ENCODE data around the gene TUBGCP3.

The TUBGCP3 gene

DNA sequence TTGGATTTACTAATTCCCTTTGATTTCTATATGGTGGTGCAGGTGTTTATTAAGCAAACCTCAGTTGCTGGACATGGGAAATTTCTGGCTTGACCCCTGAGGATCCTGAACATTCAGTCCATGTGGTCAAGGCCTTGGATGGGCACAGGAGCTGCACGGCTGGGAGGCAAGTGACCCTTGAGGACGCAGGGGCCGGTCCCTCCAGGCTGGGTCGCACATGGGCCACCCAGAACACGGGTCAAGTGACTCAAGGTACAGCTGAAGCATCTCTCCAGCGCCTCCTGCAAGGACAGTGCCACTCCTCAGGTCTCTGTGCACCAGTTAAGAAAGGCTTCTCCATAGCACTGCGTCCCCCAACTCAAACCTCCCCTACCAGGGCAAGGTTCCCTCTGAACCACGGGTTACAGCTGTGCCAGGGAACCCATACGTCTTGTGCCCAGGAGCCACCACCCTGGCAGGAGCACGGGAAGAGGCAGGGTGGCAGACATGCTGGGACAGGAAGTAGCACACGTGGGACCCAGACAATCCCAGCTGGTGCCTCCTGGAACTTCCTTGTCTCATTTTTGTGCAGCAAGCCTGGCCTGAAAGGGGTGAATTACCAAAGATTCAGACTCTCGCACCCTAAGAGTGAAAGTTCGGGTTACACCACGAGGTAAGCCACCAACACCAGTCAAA lies 118.7 kb downstream of the TUBGCP3 start:
- DNase-seq, result no peak

DNA sequence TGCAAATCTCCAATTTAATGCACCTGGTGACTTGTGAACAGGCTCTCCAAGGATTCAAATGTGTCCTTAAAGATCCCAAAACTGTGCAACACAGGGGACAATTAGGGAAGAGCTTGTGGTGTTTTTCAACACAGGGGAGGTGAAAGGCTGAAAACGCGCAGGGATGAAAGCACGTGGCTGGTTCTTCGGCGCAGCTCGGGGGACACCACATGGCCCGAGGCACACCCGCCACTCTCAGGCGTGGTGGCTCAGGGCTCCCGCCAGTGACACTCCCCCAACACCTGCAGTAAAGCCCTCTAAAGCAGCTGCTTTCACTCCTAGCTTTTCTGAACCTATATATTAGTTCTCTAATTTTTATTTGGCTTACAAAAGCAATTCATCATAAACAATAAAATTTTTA lies 119.9 kb downstream of the TUBGCP3 start:
- DNase-seq, result no peak

DNA sequence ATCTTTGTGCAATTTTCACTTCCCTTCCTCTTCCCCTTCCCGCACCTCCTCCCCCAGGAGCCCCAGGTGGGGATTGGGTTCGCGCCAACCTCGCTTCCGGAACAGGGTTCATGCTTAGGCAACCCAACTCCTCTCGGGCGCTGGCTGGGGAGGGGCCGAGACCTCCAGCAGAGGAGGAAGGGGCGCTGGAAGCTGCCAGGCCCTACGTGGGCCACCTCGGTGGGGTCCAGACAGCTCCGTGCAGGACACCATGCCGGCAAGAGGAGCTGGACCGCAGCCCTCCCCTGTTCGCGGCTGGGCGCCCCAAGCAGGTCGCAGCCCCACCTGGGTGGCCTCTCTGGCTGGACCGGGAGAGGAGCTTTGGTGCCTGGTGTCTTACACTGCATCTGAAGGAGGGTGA lies 120.7 kb downstream of the TUBGCP3 start:
- no peak for DNase-seq

DNA sequence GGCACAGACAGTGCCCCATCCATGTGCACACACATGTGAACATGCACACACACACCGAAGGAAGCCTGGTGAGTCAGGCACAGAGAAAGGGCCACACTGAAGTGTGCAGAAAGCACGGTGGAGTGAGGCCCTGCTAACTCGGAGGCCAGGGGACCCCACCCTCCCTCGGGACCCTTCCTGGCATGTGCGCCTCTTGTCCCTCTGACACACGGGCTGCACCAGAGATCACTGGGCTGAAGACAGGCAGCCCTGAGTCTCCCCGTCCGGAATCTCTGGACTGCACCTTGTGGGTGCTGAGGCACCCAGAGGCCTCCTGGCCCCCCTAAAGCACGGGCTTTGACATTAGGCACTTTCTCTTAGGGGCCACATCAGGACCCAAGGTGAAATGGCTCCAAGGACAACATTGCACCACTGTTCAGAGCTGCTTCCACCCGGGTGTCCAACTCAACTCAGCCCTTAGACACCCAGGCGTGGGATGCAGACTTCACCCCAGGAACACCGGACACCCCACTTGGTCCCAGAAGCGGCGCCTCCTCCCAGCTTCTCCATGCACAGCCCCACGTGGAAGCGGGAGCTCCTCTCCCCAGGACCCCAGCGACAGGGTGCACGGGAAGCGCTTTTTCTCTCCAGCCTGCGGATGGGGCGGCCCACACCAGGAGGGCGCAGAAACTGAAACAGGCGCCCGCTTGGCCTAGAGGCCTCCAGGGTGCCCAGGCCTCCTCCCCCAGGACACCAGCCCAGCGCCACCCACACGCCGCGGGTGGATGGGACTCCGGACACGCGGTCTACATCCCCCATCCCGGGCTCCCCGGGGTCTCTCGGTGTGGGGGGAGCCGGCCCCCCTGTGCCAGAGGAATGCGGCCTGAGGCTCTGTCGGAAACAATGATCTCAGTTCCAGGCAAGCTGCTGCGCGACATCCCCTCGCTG lies 121.6 kb downstream of the TUBGCP3 start:
- no peak for DNase-seq

DNA sequence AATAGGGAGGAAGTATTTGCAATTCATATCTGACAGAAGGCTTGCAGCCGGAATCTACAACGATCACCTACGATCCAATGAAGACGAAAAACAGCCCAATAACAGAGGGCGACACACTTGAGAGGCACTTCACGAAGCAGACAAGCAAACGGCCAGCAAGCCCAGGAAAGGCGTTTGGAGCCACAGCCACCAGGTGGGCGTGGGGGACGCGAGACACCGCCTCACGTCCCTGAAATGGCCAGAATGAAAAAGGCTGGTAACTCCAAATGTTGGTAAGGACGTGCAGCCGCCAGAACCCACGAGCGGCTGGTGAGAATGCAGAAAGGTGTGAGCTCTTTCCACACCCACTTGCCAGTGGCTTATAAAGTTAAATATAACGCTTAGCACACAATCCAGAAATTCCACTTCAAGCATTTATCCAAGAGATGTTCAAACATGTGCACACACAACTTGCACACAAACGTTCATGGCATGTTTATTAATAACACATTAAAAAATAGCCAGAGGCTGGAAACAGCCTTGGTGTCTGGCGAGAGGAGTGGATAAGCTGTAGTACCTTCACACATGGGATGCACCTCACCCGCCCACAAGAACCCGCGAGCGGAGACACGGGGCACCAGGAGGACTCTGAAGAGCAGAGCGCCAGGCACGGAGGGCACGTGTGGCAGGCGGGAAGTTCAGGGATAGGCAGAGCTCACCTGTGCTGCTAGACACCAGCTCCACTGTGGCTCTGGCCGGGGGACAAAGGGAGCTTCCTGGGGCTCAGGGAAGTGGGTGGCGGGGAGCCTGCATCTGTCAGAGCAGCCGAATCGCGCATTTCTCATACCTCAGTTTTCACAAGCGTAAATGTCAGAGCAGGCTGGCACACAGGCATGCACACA lies 122.5 kb downstream of the TUBGCP3 start:
- no peak for DNase-seq

DNA sequence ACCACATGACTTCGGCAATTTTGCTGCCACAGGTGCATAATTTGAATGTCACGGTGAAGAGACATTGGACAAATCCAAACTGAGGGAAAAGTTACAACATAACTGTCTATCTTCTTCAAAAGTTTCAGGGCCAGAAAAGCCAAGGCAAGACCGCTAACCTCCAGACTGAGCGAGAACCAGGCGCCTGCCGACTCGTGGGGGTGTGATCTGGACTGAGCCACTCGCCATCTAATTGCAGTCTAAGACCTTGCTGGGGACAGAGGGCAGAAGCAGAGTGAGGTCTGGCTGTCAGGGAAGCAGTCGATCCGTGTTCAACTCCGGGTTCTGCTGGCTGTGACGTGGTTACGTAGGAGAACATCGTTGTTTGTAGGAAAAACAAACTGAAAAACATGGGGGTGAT lies 123.2 kb downstream of the TUBGCP3 start:
- no peak for DNase-seq

DNA sequence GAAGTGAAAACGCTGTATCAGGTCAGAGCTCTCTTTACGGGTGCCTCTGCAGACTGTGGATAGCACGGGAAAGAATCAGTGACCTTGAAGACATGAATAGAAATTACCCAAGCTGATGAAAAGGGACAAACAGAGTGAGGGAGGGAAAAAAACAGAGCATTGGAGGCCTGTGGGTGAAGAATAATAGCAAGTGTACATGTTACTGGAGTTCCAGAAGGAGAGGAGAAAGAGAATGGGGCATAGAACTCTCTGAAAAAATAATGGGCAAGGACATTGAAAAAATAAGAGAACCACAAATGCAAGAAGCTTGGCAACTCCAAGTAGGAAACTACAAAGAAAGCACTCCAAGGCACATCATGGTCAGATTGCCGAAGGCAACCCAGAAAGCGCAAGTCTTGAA lies 125.5 kb downstream of the TUBGCP3 start:
- no peak for DNase-seq

DNA sequence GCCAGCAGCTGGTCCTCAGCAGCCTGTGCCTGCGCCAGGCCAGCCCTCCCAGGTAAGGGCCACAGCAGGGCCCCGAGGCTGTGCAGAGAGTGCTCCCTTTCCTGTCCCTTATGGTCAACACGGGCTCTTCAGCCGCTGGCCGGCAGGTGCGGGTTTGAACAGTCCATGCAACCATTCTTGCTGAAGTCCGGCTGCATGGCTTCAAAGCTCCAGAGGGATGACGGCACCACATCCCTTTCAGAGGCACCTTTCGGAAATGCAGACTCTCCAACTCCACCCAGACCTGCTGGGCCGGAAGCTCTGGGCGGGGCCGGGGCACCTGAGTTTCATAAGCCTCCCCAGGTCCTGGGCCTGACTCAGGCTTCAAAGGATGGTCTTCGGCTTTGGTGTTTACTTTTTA lies 130.5 kb downstream of the TUBGCP3 start:
- no peak for DNase-seq

DNA sequence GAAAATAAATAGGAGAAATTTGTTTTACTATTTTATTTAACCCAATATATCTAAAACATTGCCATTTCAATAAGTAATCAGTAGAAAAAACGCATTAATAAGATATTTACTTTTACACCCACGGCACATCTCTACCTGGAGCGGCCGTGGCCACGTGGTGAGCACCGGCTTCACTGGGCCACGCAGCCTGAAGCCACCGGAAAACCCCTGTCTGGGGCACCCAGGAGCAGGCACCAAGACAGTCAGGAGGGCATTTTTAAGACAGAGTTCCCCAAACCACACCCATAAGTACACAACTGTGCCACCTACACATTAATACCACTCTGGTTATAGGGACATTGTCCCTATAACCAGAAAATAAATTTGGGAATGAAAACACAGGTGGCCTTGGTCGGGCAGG lies 130.9 kb downstream of the TUBGCP3 start:
- DNase-seq, result no peak

DNA sequence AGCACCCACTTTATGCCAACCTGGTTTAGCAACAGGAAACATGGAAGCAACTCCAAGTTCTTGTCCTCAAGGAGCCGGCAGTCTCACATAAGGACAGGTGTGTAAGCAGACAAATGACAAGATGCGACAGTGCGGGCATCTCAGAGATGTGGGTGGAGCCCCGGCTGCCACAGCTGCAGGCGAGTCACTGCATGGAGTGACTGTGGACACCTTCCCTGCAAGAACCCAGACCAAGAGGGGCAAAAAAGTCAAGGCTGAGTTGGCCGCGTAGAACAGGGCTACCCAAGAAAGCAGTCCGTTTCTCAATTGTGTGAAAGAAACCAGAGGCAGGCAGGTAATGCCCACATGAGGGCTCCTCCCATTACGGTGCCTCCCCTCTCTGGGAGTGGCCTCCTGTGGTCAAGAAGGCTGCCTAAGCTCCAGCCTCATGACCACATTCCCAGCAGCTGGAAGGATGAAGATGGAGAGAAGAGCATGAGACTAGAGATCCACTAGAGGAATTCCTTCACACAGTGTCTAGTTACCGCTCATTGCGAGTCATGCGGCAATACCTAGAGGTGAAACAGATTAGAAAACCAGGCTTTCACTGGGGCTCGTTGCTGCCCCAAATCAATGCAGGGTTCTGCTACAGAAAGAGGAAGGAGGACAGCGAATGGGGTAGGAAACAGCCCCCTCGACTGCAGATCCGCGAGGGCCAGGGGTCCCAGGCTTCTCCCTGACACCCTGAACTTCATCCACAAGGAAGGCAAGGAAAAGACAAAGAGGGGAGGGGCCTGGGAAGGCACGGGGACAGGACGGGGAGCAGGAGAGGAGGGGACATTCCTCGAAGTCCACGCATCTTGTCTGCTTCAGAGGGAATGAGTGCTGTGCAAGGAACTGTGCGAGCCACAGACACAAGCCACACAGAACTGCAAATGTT lies 131.6 kb downstream of the TUBGCP3 start:
- no peak for DNase-seq

DNA sequence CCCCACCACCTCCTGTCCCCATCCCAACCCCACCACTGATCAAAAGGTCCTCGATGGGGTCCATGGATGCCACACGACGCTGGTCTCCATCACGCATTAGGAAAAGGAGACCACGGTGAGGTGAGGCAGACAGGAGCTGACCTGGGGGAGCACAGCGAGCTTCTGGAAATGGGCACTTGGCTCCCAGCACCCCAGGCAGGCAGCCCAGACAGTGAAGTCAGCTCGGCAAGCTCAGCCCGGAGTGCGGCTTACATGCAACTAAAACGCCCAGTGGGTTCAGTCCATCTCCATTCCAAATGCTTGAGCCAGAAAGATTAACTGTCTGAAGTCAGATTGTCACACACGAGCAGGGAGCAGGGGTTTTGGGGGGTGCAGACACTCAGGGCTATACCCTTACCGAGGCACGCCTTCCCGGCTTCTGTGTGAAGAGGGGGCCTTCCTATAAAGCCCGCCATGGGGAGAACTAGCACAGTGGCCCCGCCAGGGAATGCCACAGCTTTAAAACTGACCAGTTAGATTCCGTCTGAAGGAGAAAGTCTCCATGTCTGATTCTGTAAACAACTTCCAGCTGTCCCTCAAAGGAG lies 132.4 kb downstream of the TUBGCP3 start:
- no peak for DNase-seq

DNA sequence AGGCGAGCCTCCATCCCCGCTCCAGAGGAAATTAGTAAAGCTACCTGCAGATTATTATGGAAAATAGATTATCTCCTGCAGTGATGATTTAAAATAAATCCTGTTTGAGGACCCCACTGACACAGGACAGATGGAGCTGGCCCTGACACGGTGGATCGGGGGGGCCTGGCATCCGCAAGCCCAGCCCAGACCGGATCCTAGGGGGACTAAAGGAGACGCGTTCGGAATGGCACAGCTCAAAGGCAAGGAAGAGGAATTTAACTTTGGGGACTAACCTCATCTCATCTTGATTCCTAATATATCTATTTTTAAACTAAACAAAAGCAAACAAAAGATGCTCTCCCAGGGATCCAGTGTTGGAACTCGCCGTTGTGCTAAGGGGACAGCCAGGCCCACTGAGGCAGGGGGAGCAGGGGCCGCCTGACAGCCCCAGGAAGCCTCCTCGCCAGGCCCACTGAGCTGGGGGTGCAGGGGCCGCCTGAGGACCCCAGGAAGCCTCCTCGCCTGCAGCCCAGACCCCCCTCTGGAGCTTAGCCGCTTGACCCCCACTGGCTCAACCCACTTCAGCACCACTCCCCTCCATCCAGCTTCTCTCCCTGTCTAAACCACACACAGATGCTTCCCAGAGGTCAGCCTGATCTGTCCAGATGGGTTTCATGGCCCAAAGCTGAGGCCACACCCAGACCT lies 133.2 kb downstream of the TUBGCP3 start:
- DNase-seq, result no peak

DNA sequence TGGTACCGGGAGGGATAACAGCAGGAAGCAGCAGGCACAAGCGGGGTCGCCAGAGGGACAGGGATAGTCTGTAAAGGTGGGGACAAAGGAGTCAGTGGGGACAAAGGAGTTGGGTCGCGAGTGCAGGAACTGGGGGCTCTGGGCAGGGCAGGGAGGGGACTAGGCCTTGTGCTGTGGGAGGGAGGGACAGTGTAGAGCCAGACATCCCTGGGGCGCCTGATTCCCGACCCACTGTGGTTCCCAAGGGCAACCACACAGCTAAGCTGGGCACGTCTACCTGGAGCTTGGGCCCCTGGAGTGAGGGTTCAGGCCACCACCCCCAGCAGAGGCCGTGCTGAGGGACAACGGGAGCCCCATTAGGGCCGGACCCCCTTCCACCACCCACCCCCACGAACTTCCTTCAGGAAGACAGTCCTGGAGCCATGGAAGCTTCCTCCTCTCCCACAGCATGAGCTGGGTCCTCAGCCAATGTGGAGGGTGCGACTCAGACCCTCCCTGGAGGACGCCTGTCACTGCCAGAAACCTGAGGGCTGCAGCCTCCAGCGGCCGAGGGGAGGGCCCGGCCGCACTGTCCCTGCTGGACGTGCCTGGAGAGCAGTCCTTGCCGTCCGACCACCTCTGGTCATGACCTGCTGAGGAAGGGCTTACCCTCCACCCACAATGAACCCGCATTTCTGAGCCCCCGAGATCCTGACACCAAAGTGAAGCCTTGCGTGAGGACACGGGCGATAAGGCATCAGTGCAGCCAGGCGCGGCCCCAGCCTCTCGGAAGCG lies 133.9 kb downstream of the TUBGCP3 start:
- DNase-seq, result no peak

DNA sequence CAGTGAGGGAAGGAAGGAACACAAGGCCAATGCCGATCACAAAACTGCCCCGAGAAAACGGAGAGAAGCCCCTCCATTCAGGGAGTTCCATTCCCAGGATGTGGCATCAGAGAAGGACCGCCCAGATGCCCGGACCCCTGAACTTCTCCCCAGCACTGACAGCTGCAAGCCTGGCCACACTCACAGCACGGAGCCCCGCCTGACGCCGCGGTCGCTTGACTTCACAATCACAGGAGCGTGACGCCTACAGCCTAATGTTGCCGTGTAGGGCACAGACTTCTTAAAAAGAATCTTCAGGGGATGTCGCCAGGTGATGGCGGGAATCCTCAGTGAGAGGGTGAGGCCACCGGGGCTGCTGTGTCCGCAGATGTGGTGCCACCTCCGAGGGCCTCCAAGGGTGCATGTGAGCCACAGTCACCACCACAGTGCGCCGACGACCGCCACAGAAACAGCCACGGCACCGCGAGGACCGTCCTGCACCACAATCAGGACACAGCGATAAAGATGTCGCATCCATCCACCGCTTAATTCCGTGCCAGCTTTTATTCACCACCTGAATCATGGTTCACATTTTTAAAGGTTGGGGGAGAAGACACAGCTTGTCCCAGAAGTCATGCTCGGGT lies 134.6 kb downstream of the TUBGCP3 start:
- DNase-seq, result no peak

DNA sequence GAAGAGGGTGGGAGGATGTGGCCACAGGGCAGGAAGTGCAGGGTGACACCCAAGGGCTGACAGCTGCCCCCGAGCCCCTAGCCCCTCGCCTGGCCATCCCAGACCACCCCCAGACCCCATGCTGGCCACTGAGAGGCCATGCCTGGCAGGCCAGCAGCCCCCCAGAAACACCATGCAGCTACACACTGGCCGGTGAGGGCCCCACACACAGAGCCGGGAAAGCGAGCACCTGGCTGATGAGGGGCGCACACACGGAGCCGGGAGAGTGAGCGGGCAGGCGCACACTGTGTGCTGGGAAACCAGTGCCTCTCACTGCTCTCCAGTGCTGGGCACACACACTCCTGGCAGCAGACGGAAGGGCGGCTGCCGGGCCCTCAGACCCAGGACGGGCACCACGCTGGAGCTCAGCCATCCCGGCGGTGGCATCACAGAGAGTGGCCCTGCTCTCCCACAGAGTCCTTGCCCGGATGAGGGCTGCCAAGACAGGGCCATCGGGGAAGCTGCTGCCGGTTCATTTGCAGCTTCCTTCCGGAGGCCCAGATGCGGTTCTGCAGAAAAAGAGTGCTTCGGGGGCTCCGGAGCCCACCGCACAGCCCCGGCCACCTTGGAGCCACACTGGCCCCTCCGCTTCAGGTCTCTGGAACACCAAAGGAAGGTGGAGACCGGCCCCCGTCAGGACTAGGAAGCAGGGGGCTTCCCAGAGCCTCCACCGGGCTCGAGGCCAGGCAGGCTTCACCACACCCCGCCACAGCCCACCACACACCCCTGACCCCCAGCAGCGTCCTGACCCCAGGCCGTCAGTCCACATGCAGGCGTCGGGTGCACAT lies 135.4 kb downstream of the TUBGCP3 start:
- DNase-seq, result no peak

DNA sequence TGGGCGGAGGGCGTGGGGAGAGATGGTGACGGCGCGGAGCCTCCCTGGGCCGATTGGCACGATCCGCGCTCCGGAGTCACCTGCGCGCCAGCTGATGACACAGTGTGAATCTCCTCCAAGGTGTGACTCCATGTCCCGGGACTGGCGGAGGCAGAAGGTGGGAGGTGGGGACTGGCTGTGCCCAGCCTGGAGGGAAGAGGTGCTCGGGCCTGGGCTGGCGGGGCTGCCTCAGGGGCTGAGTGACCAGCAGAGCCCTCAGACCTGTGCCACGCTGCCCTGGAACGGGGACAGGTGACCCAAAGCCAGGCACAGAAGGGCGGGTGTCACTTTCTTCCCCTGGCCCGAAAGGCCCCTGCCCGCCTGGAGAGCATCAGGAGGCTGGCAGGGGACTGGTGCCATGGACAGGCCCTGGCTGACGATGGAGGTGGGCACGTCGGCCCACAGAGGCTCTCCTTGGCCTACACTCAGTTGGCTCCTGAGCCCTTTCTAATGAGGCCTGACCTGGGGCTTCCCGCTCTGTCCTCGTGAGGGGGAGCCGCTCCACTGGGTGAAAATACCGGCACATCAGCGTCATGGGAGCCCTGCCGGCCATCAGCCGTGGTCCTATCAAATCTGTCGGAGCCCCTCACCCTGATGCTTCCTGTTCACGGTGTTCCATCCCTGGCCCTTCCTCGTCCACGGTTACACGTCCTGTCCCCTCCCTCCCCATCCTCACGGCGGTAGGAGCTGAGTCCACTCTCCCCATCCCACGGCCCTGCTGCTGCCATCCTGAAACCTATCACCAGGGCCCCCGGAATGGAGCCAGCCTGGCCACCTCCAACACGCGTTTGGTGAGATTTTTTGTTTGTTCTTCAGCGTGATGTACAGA lies 136.2 kb downstream of the TUBGCP3 start:
- DNase-seq, result no peak

DNA sequence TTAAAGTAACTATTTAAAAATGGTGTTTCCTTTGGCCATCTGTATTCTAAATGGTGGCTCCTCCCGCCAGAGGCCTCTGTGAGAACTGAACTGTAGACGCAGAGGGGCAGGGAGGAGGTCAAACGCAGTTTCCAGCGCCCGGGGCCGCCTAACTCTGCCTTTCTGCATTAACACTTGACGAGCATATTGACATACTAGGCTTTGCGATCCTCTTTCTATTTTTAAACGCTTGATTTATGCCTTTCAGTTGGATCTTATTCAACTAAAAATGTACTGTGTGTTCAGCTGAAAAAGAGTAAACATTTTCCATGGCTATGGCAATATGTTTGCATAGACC lies 137.1 kb downstream of the TUBGCP3 start:
- no peak for DNase-seq

Measured in OCI-M1 (cell line).